Chondrocyte (in vitro differentiated cells): Measurements from ENCODE around the gene SFI1. TPM values are rescaled to one million over a fixed set of nuclear protein-coding genes. Genes with fewer than 3 reads are reported as not detected.
"Not testable (repeated sequence)": the region's sequence is repeated elsewhere in the genome, so short reads cannot be mapped to it uniquely, and the experiment has no call there.

ENCODE experiments used
- DNase-seq: peaks from one replicate; pipeline ENCODE4 v3.0.0; 2021; ENCODE audit warnings: mixed read lengths, low spot score
- H3K27ac Mint-ChIP-seq: one replicate; pipeline ENCODE4 v1.8.0; 2021; ENCODE audit warnings: mild to moderate bottlenecking, moderate library complexity, mixed read lengths; ENCODE audit not compliant: unreplicated experiment
- H3K27me3 Mint-ChIP-seq: 2 replicates; pipeline ENCODE4 v1.8.0; 2021; ENCODE audit warnings: low read depth, mixed read lengths
- H3K36me3 Mint-ChIP-seq: 2 replicates; pipeline ENCODE4 v1.8.0; 2021; ENCODE audit warnings: low read depth, mixed read lengths
- H3K4me1 Mint-ChIP-seq: 2 replicates; pipeline ENCODE4 v1.8.0; 2021; ENCODE audit warnings: low read depth, mild to moderate bottlenecking, mixed read lengths
- H3K4me3 Mint-ChIP-seq: one replicate; pipeline ENCODE4 v1.8.0; 2021; ENCODE audit warnings: mild to moderate bottlenecking, moderate library complexity, mixed read lengths; ENCODE audit not compliant: unreplicated experiment
- H3K9me3 Mint-ChIP-seq: 2 replicates; pipeline ENCODE4 v1.8.0; 2021; ENCODE audit warnings: low read depth, mixed read lengths
- CTCF ChIP-seq: fragments of 200-600 bp; sonication (generic); IDR thresholded peaks from 2 replicates; pipeline ENCODE4 v1.5.0; 2021; ENCODE audit warnings: antibody characterized with exemption, mild to moderate bottlenecking, moderate library complexity
- total RNA-seq: library from RNA; stranded (reverse); gene quantifications from 3 replicates; pipeline ENCODE4 v1.2.1, GENCODE V29; 2021

Gene SFI1
- total RNA-seq, 1 donor from 2014 or later, result 20.3 TPM

DNA sequence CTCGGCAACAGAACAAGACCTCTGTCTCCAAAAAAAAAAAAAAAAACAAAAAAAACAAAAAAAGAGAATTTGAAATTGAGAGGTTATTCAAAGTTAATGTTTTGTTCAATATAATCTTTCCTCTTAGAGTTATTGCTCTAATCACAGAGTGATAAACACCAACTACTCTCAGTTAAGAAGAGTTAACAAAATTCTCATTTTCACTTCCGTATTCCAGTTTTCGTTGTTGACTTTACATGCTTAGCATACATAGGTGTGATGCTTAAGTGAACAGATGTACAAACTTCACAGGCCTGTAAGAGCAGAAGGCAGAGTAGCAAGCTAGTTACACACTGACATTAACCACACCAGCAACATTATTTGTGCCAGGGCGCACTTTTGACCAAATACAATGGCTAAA lies 19.0 kb upstream of the SFI1 start:
- no peak for DNase-seq
- H3K4me1 Mint-ChIP-seq, result peaks cover 14% of the 10 kb centered on the region
- H3K4me3 Mint-ChIP-seq, result no peak overlapping the region
- peaks cover 19% of the 10 kb centered on the region for H3K36me3 Mint-ChIP-seq
- no peak for TF ChIP-seq CTCF
- H3K27me3 Mint-ChIP-seq, result no peaks in the 10 kb centered on the region
- H3K27ac Mint-ChIP-seq, result no peak overlapping the region
- H3K9me3 Mint-ChIP-seq, result no peaks in the 10 kb centered on the region

GRCh38 chr22:31481129-31481528 lies 15.2 kb upstream of the SFI1 start:
- TF ChIP-seq CTCF, result no peak
- Mint-ChIP-seq H3K36me3 (peaks cover 24% of the 10 kb centered on the region), H3K9me3 (no peaks in the 10 kb centered on the region)

GRCh38 chr22:31482470-31482869 lies 13.9 kb upstream of the SFI1 start:
- not testable (repeated sequence) for H3K9me3 Mint-ChIP-seq, DNase-seq, H3K27ac Mint-ChIP-seq, H3K27me3 Mint-ChIP-seq, H3K4me3 Mint-ChIP-seq, H3K4me1 Mint-ChIP-seq
- peaks cover 24% of the 10 kb centered on the region for H3K36me3 Mint-ChIP-seq

More at GRCh38 chr22:31481129-31481528, 15.2 kb upstream of the SFI1 start:
- Mint-ChIP-seq H3K4me3 (no peak overlapping the region), H3K27ac (no peak overlapping the region), H3K27me3 (no peaks in the 10 kb centered on the region), H3K4me1 (peaks cover 3% of the 10 kb centered on the region)
- DNase-seq, result no peak

DNA sequence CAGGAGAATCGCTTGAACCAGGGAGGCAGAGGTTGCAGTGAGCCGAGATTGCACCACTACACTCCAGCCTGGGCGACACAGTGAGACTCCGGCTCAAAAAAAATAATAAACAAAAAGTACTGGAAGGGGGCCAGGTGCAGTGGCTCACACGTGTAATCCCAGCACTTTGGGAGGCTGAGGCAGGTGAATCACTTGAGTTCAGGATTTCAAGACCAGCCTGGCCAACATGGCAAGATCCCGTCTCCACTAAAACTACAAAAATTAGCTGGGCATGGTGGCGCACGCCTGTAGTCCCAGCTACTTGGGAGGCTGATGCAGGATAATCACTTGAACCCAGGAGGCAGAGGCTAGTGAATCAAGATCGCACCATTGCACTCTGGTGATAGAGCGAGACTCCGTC lies 10.0 kb upstream of the SFI1 start:
- DNase-seq, H3K27me3 Mint-ChIP-seq, H3K27ac Mint-ChIP-seq, H3K9me3 Mint-ChIP-seq, H3K4me3 Mint-ChIP-seq: not testable (repeated sequence)
- Mint-ChIP-seq H3K4me1 (peaks cover 29% of the 10 kb centered on the region), H3K36me3 (peaks cover 16% of the 10 kb centered on the region)

- no peaks in the 10 kb centered on the region for H3K27me3 Mint-ChIP-seq
- H3K36me3 Mint-ChIP-seq, result peaks cover 11% of the 10 kb centered on the region
- H3K9me3 Mint-ChIP-seq, result no peaks in the 10 kb centered on the region
- no peak for TF ChIP-seq CTCF
- no peak overlapping the region for H3K27ac Mint-ChIP-seq
- H3K4me3 Mint-ChIP-seq, result no peak overlapping the region
- no peak for DNase-seq
- H3K4me1 Mint-ChIP-seq, result peaks cover 31% of the 10 kb centered on the region
Observed at GRCh38 chr22:31486951-31487350, 9.4 kb upstream of the SFI1 start.

GRCh38 chr22:31488346-31488883 lies 7.9 kb upstream of the SFI1 start:
- DNase-seq, result no peak
- Mint-ChIP-seq H3K4me3 (peak overlapping the region; percentile 76), H3K9me3 (no peaks in the 10 kb centered on the region), H3K27me3 (no peaks in the 10 kb centered on the region), H3K27ac (peak overlapping the region; percentile 42), H3K36me3 (peaks cover 4% of the 10 kb centered on the region), H3K4me1 (peaks cover 31% of the 10 kb centered on the region)
- TF ChIP-seq CTCF, result no peak
